Hypothalamus (tissue), 51 donors: Measurements from ENCODE around the gene PROX1.
A peak's percentile ranks its signal among the peaks of the same experiment; 100 is the strongest.

ENCODE experiments used
- DNase-seq, 51 donors: peaks; one replicate each; lab custom pipeline; 2025; lab: John Stamatoyannopoulos, UW

PROX1 gene

GRCh38 chr1:213979751-213980586 lies 7.8 kb upstream of the PROX1 start:
- peak in 3 of 51 donors; percentile 10 to 31 (median 24) for DNase-seq

GRCh38 chr1:213980906-213981305 lies 6.9 kb upstream of the PROX1 start:
- no peak for DNase-seq

- DNase-seq = no peak
Measured at GRCh38 chr1:213982289-213982671, 5.5 kb upstream of the PROX1 start.

GRCh38 chr1:213982672-213983492 lies 4.9 kb upstream of the PROX1 start:
- peak in 16 of 51 donors; percentile 30 to 67 (median 49) for DNase-seq

- DNase-seq = no peak
Measured at GRCh38 chr1:213983493-213984386, 4.0 kb upstream of the PROX1 start.

- DNase-seq = no peak
Measured at GRCh38 chr1:213984387-213985208, 3.2 kb upstream of the PROX1 start.

GRCh38 chr1:213985209-213986019 lies 2.4 kb upstream of the PROX1 start:
- DNase-seq = no peak

- DNase-seq = no peak
Measured at GRCh38 chr1:213986020-213986924, 1.5 kb upstream of the PROX1 start.

GRCh38 chr1:213986925-213987250 lies 885 bp upstream of the PROX1 start:
- DNase-seq = no peak

GRCh38 chr1:213987422-213987926 lies 299 bp upstream of the PROX1 start:
- DNase-seq = peak in 46 of 51 donors; percentile 32 to 89 (median 75)

- DNase-seq = peak in 2 of 51 donors; percentile 43 to 63
Measured at GRCh38 chr1:213988507-213989001, 781 bp downstream of the PROX1 start.

- DNase-seq = peak in 7 of 51 donors; percentile 22 to 65 (median 44)
Measured at GRCh38 chr1:213989002-213989855, 1.5 kb downstream of the PROX1 start.

- peak in 1 of 51 donors; percentile 31 for DNase-seq
Measured at GRCh38 chr1:213993929-213994328, 6.2 kb downstream of the PROX1 start.

- DNase-seq = peak in 1 of 51 donors; percentile 13
Measured at GRCh38 chr1:213994888-213995287, 7.1 kb downstream of the PROX1 start.

GRCh38 chr1:213995603-213996002 lies 7.8 kb downstream of the PROX1 start:
- no peak for DNase-seq

- DNase-seq = peak in 25 of 51 donors; percentile 17 to 64 (median 39)
Measured at GRCh38 chr1:213996320-213997037, 8.7 kb downstream of the PROX1 start.
